Neutrophil (primary cell): ENCODE results near the gene KIF26B.

Experiments used
- H3K27ac ChIP-seq: fragments of 200-600 bp; sonication (generic); 2 replicates; pipeline ENCODE4 v1.5.1; 2016; ENCODE audit warnings: mild to moderate bottlenecking, moderate library complexity
- H3K27me3 ChIP-seq: fragments of 200-600 bp; sonication (generic); 2 replicates; pipeline ENCODE4 v1.6.0; 2016; ENCODE audit warnings: mild to moderate bottlenecking
- H3K36me3 ChIP-seq: fragments of 200-600 bp; sonication (generic); 2 replicates; pipeline ENCODE4 v1.5.1; 2017
- H3K4me1 ChIP-seq, 2 experiments: fragments of 200-600 bp in 1 of 2; sonication (generic) in 1 of 2; 1 replicate in 1 of 2; 2 replicates in 1 of 2; pipeline versions ENCODE4 v1.5.1 to v1.6.1; 2013 to 2016; ENCODE audit warnings: low read depth in 1 of 2, low read length in 1 of 2, mild to moderate bottlenecking in 1 of 2, moderate library complexity in 1 of 2; ENCODE audit not compliant: control insufficient read depth in 1 of 2, insufficient read depth in 1 of 2
- H3K4me3 ChIP-seq, 2 experiments: fragments of 200-600 bp in 1 of 2; sonication (generic) in 1 of 2; 1 replicate in 1 of 2; 2 replicates in 1 of 2; pipeline ENCODE4 v1.5.1; 2013 to 2016; ENCODE audit warnings: low read depth in 1 of 2, low read length in 1 of 2, mild to moderate bottlenecking in 1 of 2, moderate library complexity in 1 of 2
- H3K9me3 ChIP-seq: fragments of 200-600 bp; sonication (generic); 2 replicates; pipeline ENCODE4 v1.5.1; 2016
- CTCF ChIP-seq: fragments of 200-600 bp; sonication (generic); IDR thresholded peaks from 2 replicates; pipeline ENCODE4 v1.5.1; 2016; ENCODE audit warnings: antibody characterized with exemption

Gene KIF26B

GRCh38 chr1:245172829-245173228 is 18.0 kb downstream of the KIF26B start:
- no peaks in the 10 kb centered on the region for H3K9me3 ChIP-seq

GRCh38 chr1:245173446-245174211 is 18.8 kb downstream of the KIF26B start:
- TF ChIP-seq CTCF: no peak
- no peaks in the 10 kb centered on the region for H3K27me3 ChIP-seq
- no peak overlapping the region for H3K4me3 ChIP-seq
- no peaks in the 10 kb centered on the region for H3K36me3 ChIP-seq
- peaks cover 8 to 10% of the 10 kb centered on the region in 2 experiments for H3K4me1 ChIP-seq
- H3K27ac ChIP-seq: no peak overlapping the region
- H3K9me3 ChIP-seq: no peaks in the 10 kb centered on the region

More at GRCh38 chr1:245172829-245173228, 18.0 kb downstream of the KIF26B start:
- Histone ChIP-seq H3K27ac (no peak overlapping the region), H3K4me1 (peaks cover 12 to 16% of the 10 kb centered on the region in 2 experiments), H3K27me3 (no peaks in the 10 kb centered on the region), H3K4me3 (no peak overlapping the region), H3K36me3 (no peaks in the 10 kb centered on the region)
- no peak for TF ChIP-seq CTCF

GRCh38 chr1:245177071-245177900 is 22.5 kb downstream of the KIF26B start:
- no peaks in the 10 kb centered on the region for H3K27me3 ChIP-seq
- H3K4me3 ChIP-seq: no peak overlapping the region
- H3K9me3 ChIP-seq: no peaks in the 10 kb centered on the region
- no peaks in the 10 kb centered on the region for H3K4me1 ChIP-seq
- no peaks in the 10 kb centered on the region for H3K36me3 ChIP-seq
- TF ChIP-seq CTCF: no peak
- no peak overlapping the region for H3K27ac ChIP-seq

- H3K27me3 ChIP-seq: no peaks in the 10 kb centered on the region
- H3K27ac ChIP-seq: no peak overlapping the region
- H3K4me3 ChIP-seq: no peak overlapping the region
- no peaks in the 10 kb centered on the region for H3K9me3 ChIP-seq
- H3K36me3 ChIP-seq: no peaks in the 10 kb centered on the region
- no peaks in the 10 kb centered on the region for H3K4me1 ChIP-seq
- no peak for TF ChIP-seq CTCF
Measured at GRCh38 chr1:245179706-245180105, 24.9 kb downstream of the KIF26B start.

- Histone ChIP-seq H3K36me3 (no peaks in the 10 kb centered on the region), H3K4me3 (no peak overlapping the region), H3K27ac (no peak overlapping the region), H3K9me3 (no peaks in the 10 kb centered on the region), H3K4me1 (no peaks in the 10 kb centered on the region), H3K27me3 (no peaks in the 10 kb centered on the region)
- no peak for TF ChIP-seq CTCF
Measured at GRCh38 chr1:245180496-245181157, 25.8 kb downstream of the KIF26B start.
